DLD1 (cell line): ENCODE measurements around the gene MRC2.

Experiments used
- in situ Hi-C: cut with HindIII; loops from 2 replicates; pipeline ENCODE4 v1.10.0; 2017; ENCODE audit warnings: low sequenced_read_pairs

MRC2 gene

GRCh38 chr17:62631086-62631935 is 3.8 kb downstream of the MRC2 start:
- in situ Hi-C loops = no loop called here

- in situ Hi-C loops = no loop called here
These were observed 4.8 kb downstream of the MRC2 start for GRCh38 chr17:62631936-62632924.

GRCh38 chr17:62637809-62638208 is 10.3 kb downstream of the MRC2 start:
- in situ Hi-C loops = no loop called here

GRCh38 chr17:62641153-62641552 is 13.7 kb downstream of the MRC2 start:
- in situ Hi-C loops = no loop called here

GRCh38 chr17:62641951-62642350 is 14.5 kb downstream of the MRC2 start:
- in situ Hi-C loops = no loop called here

- in situ Hi-C loops = no loop called here
These were observed 16.0 kb downstream of the MRC2 start for GRCh38 chr17:62643496-62643895.

- in situ Hi-C loops = no loop called here
These were observed 17.2 kb downstream of the MRC2 start for GRCh38 chr17:62644487-62645173.

- in situ Hi-C loops = no loop called here
These were observed 20.9 kb downstream of the MRC2 start for GRCh38 chr17:62648251-62648955.

GRCh38 chr17:62648956-62649294 is 21.5 kb downstream of the MRC2 start:
- in situ Hi-C loops = no loop called here

- in situ Hi-C loops = no loop called here
These were observed 22.1 kb downstream of the MRC2 start for GRCh38 chr17:62649570-62649969.

GRCh38 chr17:62650587-62650986 is 23.1 kb downstream of the MRC2 start:
- in situ Hi-C loops = no loop called here

GRCh38 chr17:62652251-62653001 is 25.0 kb downstream of the MRC2 start:
- in situ Hi-C loops = no loop called here

- in situ Hi-C loops = no loop called here
These were observed 25.7 kb downstream of the MRC2 start for GRCh38 chr17:62653002-62653825.

GRCh38 chr17:62653826-62654761 is 26.6 kb downstream of the MRC2 start:
- in situ Hi-C loops = no loop called here

- in situ Hi-C loops = no loop called here
These were observed 28.2 kb downstream of the MRC2 start for GRCh38 chr17:62655656-62656055.

GRCh38 chr17:62656446-62656845 is 29.0 kb downstream of the MRC2 start:
- in situ Hi-C loops = no loop called here

GRCh38 chr17:62657145-62657665 is 29.7 kb downstream of the MRC2 start:
- in situ Hi-C loops = no loop called here

GRCh38 chr17:62657690-62658089 is 30.2 kb downstream of the MRC2 start:
- in situ Hi-C loops = no loop called here
